T-cell (primary cell): ENCODE measurements around the gene ZNF236. TPM values are rescaled to one million over a fixed set of nuclear protein-coding genes. Genes with fewer than 3 reads are reported as not detected.

ENCODE experiments used
- ATAC-seq, 4 experiments: fragments of 200-7000 bp in 3 of 4; fragments of 150-1000 bp in 1 of 4; cut with Tn5 transposase; replicated peaks in 1 of 4; 1 replicate in 3 of 4; 2 replicates in 1 of 4; pipeline ENCODE4 v1.10.0; 2021; ENCODE audit warnings: moderate library complexity in 3 of 4, mild to moderate bottlenecking in 2 of 4, moderate number of reproducible peaks in 1 of 4
- CTCF ChIA-PET, 2 donors: fragments of 300-600 bp; sonication (Branson Sonifier 250); formaldehyde crosslinking; loops; one replicate each; lab custom pipeline; 2022; ENCODE audit warnings: antibody characterized with exemption in 2 of 2; lab: Charles Lee
- POLR2A ChIA-PET, 2 donors: fragments of 300-600 bp; sonication (Branson Sonifier 250); formaldehyde crosslinking; loops; one replicate each; lab custom pipeline; 2022; ENCODE audit warnings: antibody characterized with exemption in 2 of 2; lab: Charles Lee
- DNase-seq, 35 experiments: peaks; one replicate each; pipeline versions ENCODE4 v3.0.0 to v3.0.0-alpha.2; 2013 to 2023
- H3K27ac ChIP-seq: one replicate; pipeline ENCODE4 v1.5.1; 2013; ENCODE audit warnings: low read length
- H3K27me3 ChIP-seq, 2 experiments: replicated peaks in 1 of 2; 1 replicate in 1 of 2; 2 replicates in 1 of 2; pipeline versions ENCODE4 v1.6.1 to v1.7.0; 2013; ENCODE audit warnings: low read length in 1 of 2, mixed read lengths in 1 of 2; ENCODE audit not compliant: control insufficient read depth in 2 of 2, insufficient read depth in 2 of 2; ENCODE audit errors: extremely low read depth in 1 of 2
- H3K36me3 ChIP-seq, 2 donors: 1 replicate in 1 of 2; 2 replicates in 1 of 2; pipeline versions ENCODE4 v1.6.1 to v1.7.0; 2013; ENCODE audit warnings: low read length in 1 of 2; ENCODE audit not compliant: control insufficient read depth in 2 of 2, insufficient read depth in 1 of 2; ENCODE audit errors: extremely low read depth in 1 of 2
- H3K4me1 ChIP-seq, 2 experiments: 1 replicate in 1 of 2; 2 replicates in 1 of 2; pipeline versions ENCODE4 v1.6.1 to v1.7.0; 2013; ENCODE audit warnings: low read length in 2 of 2, mixed read lengths in 1 of 2; ENCODE audit not compliant: insufficient read depth in 2 of 2, control insufficient read depth in 1 of 2; ENCODE audit errors: extremely low read depth in 1 of 2
- H3K4me3 ChIP-seq, 2 donors: 1 replicate in 1 of 2; 2 replicates in 1 of 2; pipeline versions ENCODE4 v1.5.1 to v1.7.0; 2013; ENCODE audit warnings: mild to moderate bottlenecking in 2 of 2, low read length in 1 of 2, moderate library complexity in 1 of 2; ENCODE audit not compliant: control insufficient read depth in 1 of 2; ENCODE audit errors: extremely low read depth in 1 of 2
- H3K9me3 ChIP-seq: 2 replicates; pipeline ENCODE4 v1.7.0; 2013
- H3K27ac Mint-ChIP-seq, 2 donors: one replicate each; pipeline ENCODE4 v1.8.0; 2020 to 2021; ENCODE audit warnings: mild to moderate bottlenecking in 2 of 2, mixed read lengths in 2 of 2
- H3K27me3 Mint-ChIP-seq, 2 donors: one replicate each; pipeline ENCODE4 v1.8.0; 2021 to 2022; ENCODE audit warnings: mixed read lengths in 2 of 2
- H3K36me3 Mint-ChIP-seq: one replicate; pipeline ENCODE4 v1.8.0; 2021; ENCODE audit warnings: mixed read lengths
- H3K4me1 Mint-ChIP-seq, 3 donors: one replicate each; pipeline ENCODE4 v1.8.0; 2020 to 2022; ENCODE audit warnings: mixed read lengths in 3 of 3, mild to moderate bottlenecking in 1 of 3
- H3K4me3 Mint-ChIP-seq, 3 donors: one replicate each; pipeline ENCODE4 v1.8.0; 2020 to 2022; ENCODE audit warnings: mild to moderate bottlenecking in 3 of 3, mixed read lengths in 3 of 3, moderate library complexity in 3 of 3
- H3K9me3 Mint-ChIP-seq, 3 donors: one replicate each; pipeline ENCODE4 v1.8.0; 2020 to 2022; ENCODE audit warnings: mixed read lengths in 3 of 3
- WGBS: methylation state at CpG from one replicate; pipeline ENCODE4 v1.1.5; 2013; ENCODE audit warnings: missing lambda C conversion rate; ENCODE audit not compliant: insufficient coverage; 5-methylcytosine and 5-hydroxymethylcytosine counted together
- total RNA-seq, 35 experiments: library from RNA in 6 of 35; stranded (reverse) in 6 of 35; fragments of 120-200 nt in 1 of 35; gene quantifications; one replicate each; pipeline versions ENCODE4 v1.2.1 to v1.2.4 and lab custom pipeline; 2013 to 2026

ZNF236 gene
- total RNA-seq, 5 donors from 2014 or later (not counting 1 experiment from before 2014, with no cell fraction given) = 24.6 to 33.3 (median 28.4) TPM

DNA sequence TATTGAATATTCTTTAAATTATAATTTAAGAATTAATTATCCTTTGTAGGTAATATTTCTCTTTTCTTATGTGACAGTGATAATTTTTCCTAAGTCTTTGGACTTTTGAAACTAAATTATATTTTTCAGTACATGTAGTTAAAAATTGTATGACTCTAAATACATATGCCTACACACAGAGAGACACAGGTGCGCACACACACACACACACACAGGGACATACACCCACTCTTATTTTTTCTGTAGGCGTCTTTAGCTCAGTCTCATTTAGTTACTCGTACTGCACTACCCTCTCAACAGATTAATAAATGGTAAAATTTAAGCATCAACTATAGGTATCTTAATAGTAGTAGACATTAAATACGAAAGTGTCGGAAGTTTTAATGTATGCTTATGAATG lies 56.1 kb downstream of the ZNF236 start:
- no peak overlapping the region for H3K27ac ChIP-seq
- H3K4me3 ChIP-seq = no peak overlapping the region
- Mint-ChIP-seq H3K9me3 (no peaks in the 10 kb centered on the region), H3K27me3 (no peaks in the 10 kb centered on the region), H3K36me3 (peaks cover 58% of the 10 kb centered on the region), H3K4me3 (no peak overlapping the region), H3K4me1 (peaks cover 0 to 14% (median 10%) of the 10 kb centered on the region in 3 donors), H3K27ac (no peak overlapping the region)
- no peaks in the 10 kb centered on the region for H3K9me3 ChIP-seq
- ATAC-seq (no peak), DNase-seq (no peak)
- ChIA-PET POLR2A (no interaction called here), CTCF (no interaction called here)
- no peaks in the 10 kb centered on the region for H3K27me3 ChIP-seq
- H3K36me3 ChIP-seq = peaks cover 9 to 46% of the 10 kb centered on the region in 2 donors
- peaks cover 0 to 2% of the 10 kb centered on the region in 2 experiments for H3K4me1 ChIP-seq
- WGBS = no CpG with 5 or more reads among the region's 5 CpGs

DNA sequence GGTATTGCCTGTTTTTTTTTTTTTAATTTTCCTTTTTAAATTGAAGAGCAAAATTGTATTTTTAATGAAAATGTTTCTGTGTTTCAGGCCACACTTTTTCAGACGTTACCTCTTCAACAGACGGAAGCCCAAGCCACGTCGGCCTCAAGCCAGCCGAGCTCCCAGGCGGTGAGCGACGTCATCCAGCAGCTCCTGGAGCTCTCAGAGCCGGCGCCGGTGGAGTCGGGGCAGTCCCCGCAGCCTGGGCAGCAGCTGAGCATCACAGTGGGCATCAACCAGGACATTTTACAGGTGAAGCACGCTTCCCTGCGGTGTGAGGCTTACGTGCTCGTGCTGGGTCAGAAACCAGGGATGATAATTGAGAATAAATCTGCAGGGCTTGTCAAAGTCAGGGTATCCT lies 57.7 kb downstream of the ZNF236 start:
- H3K27ac Mint-ChIP-seq = no peak overlapping the region
- Histone ChIP-seq H3K27ac (no peak overlapping the region), H3K9me3 (no peaks in the 10 kb centered on the region), H3K27me3 (no peaks in the 10 kb centered on the region), H3K36me3 (peaks cover 9 to 52% of the 10 kb centered on the region in 2 donors), H3K4me1 (no peaks in the 10 kb centered on the region), H3K4me3 (no peak overlapping the region)
- no peak overlapping the region for H3K4me3 Mint-ChIP-seq
- 98% methylated on average over 17 of the region's 17 CpGs for WGBS
- peaks cover 0 to 6% (median 2%) of the 10 kb centered on the region in 3 donors for H3K4me1 Mint-ChIP-seq
- POLR2A ChIA-PET = no interaction called here
- peaks cover 55% of the 10 kb centered on the region for H3K36me3 Mint-ChIP-seq
- H3K27me3 Mint-ChIP-seq = no peaks in the 10 kb centered on the region
- no peak for DNase-seq
- ATAC-seq = no peak
- no peaks in the 10 kb centered on the region for H3K9me3 Mint-ChIP-seq
- CTCF ChIA-PET = interaction anchor here in 1 of 2 donors (0.7 kb wide), 1 partner anchor 331 kb away, joined by 3 read pairs; no protein-coding TSS in a partner anchor

DNA sequence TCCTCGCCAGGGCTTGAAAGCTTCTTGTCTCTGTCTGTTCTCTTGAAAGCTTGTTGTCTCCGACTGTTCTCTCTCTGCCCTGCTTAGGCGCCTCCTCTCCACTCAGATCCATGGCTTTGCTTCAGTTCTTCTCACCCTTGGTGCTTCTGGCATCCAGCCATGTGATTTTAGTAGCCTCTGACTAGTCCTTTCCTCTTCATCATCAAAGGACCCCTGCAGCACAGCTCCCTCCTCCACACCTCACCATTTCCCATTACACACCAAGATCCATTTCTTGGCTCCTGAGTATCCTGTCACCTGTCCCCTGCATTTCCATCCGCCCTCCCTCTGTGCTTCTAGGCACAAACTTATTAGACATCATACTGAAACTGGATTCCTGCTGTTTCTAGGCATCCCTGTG lies 59.4 kb downstream of the ZNF236 start:
- no peaks in the 10 kb centered on the region for H3K9me3 Mint-ChIP-seq

DNA sequence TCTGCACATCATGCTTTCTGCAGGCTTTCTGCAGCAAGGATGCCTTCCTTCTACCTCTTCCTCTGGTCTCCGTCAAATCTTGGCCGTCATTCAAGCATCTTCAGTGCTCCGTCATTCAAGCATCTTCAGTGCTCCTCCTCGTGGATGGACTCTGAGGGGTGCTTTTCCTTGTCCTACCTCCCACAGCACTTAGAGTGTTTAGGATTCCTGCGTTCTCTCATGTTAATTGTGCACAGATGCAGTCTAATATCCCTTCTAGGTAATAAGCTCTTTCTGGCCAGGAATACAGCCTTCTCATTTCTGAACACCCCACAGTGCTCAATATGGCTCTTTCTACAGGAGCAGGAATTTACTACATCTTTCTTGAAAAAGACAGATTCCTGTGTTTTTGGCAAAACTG lies 59.8 kb downstream of the ZNF236 start:
- H3K27me3 Mint-ChIP-seq = no peaks in the 10 kb centered on the region
- WGBS = 65% methylated on average over 4 of the region's 5 CpGs
- Histone ChIP-seq H3K4me1 (no peaks in the 10 kb centered on the region), H3K27me3 (no peaks in the 10 kb centered on the region), H3K9me3 (no peaks in the 10 kb centered on the region), H3K36me3 (peaks cover 16 to 64% of the 10 kb centered on the region in 2 donors), H3K4me3 (no peak overlapping the region), H3K27ac (no peak overlapping the region)
- CTCF ChIA-PET = no interaction called here
- DNase-seq (no peak), ATAC-seq (no peak)
- H3K4me3 Mint-ChIP-seq = no peak overlapping the region
- POLR2A ChIA-PET = no interaction called here
- H3K36me3 Mint-ChIP-seq = peaks cover 58% of the 10 kb centered on the region
- no peak overlapping the region for H3K27ac Mint-ChIP-seq
- H3K9me3 Mint-ChIP-seq = no peaks in the 10 kb centered on the region
- no peaks in the 10 kb centered on the region for H3K4me1 Mint-ChIP-seq

More for the DNA sequence above, 59.4 kb downstream of the ZNF236 start:
- Histone ChIP-seq H3K36me3 (peaks cover 16 to 62% of the 10 kb centered on the region in 2 donors), H3K27me3 (no peaks in the 10 kb centered on the region), H3K27ac (no peak overlapping the region), H3K4me3 (no peak overlapping the region), H3K9me3 (no peaks in the 10 kb centered on the region), H3K4me1 (no peaks in the 10 kb centered on the region)
- no peaks in the 10 kb centered on the region for H3K27me3 Mint-ChIP-seq
- peaks cover 58% of the 10 kb centered on the region for H3K36me3 Mint-ChIP-seq
- ChIA-PET CTCF (no interaction called here), POLR2A (no interaction called here)
- DNase-seq (no peak), ATAC-seq (no peak)
- H3K4me3 Mint-ChIP-seq = no peak overlapping the region
- no peak overlapping the region for H3K27ac Mint-ChIP-seq
- H3K4me1 Mint-ChIP-seq = no peaks in the 10 kb centered on the region
- WGBS = 94% methylated on average over 2 of the region's 4 CpGs

DNA sequence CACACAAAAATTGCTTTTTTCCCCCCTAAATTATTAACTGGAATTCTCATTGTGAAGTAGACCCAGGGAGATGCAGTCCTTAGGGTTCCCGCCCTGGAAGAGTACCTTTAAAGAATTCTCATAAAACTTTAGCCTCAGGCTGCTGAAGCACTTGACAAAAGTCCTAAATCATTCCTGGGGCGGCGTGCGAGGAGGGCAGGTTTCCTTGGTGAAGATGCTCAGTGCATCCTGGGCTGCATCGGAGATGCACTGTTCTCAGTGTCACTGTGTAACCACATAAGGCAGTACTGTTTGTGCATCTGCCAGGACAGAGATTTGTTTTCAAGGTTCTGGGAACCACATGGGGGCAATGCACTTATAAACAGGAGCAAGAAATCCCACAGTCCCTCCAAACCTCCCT lies 62.6 kb downstream of the ZNF236 start:
- DNase-seq (no peak), ATAC-seq (no peak)
- H3K4me3 ChIP-seq = no peak overlapping the region
- CTCF ChIA-PET = no interaction called here
- H3K27ac Mint-ChIP-seq = no peak overlapping the region
- peaks cover 24 to 71% of the 10 kb centered on the region in 2 donors for H3K36me3 ChIP-seq
- H3K4me1 ChIP-seq = no peaks in the 10 kb centered on the region
- H3K27ac ChIP-seq = no peak overlapping the region
- H3K27me3 Mint-ChIP-seq = no peaks in the 10 kb centered on the region
- H3K9me3 Mint-ChIP-seq = no peaks in the 10 kb centered on the region
- H3K9me3 ChIP-seq = no peaks in the 10 kb centered on the region
- POLR2A ChIA-PET = no interaction called here
- peaks cover 0 to 7% (median 0%) of the 10 kb centered on the region in 3 donors for H3K4me1 Mint-ChIP-seq
- 95% methylated on average over 5 of the region's 5 CpGs for WGBS
- H3K4me3 Mint-ChIP-seq = no peak overlapping the region
- H3K27me3 ChIP-seq = no peaks in the 10 kb centered on the region
- H3K36me3 Mint-ChIP-seq = peaks cover 75% of the 10 kb centered on the region

DNA sequence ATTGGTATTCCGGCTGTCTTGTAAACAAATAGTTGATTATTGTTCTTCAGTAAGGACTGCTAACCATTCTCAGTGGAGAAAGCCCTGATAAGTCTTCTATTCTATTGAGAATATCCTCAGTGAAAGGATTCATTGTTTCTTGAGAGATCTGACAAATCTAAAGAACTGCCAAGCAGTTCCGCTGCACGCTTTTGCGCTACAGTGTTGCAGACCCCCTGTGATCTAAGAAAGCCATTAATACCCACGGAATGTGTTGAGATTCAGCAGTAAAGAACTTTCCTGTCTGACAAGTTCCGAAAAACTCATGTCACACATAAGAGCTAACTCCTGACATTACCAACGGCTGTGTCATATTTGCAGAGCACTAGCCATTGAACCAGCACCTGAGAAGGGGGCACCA lies 63.8 kb downstream of the ZNF236 start:
- ChIA-PET CTCF (no interaction called here), POLR2A (interaction anchor here in 1 of 2 donors (0.6 kb wide), 1 partner anchor 94 kb away, joined by 4 read pairs; no protein-coding TSS in a partner anchor)
- DNase-seq (no peak), ATAC-seq (no peak)
- peaks cover 20 to 61% of the 10 kb centered on the region in 2 donors for H3K36me3 ChIP-seq
- no peaks in the 10 kb centered on the region for H3K4me1 ChIP-seq
- Mint-ChIP-seq H3K4me3 (no peak overlapping the region), H3K27me3 (no peaks in the 10 kb centered on the region), H3K9me3 (no peaks in the 10 kb centered on the region), H3K4me1 (peaks cover 0 to 7% (median 0%) of the 10 kb centered on the region in 3 donors), H3K27ac (no peak overlapping the region), H3K36me3 (peaks cover 73% of the 10 kb centered on the region)
- no peak overlapping the region for H3K4me3 ChIP-seq
- H3K27me3 ChIP-seq = no peaks in the 10 kb centered on the region
- WGBS = 83% methylated on average over 6 of the region's 7 CpGs
- H3K9me3 ChIP-seq = no peaks in the 10 kb centered on the region
- no peak overlapping the region for H3K27ac ChIP-seq
